WTC11 (cell line): ENCODE results near the gene CARD6. TPM values are rescaled to one million over a fixed set of nuclear protein-coding genes. Genes with fewer than 3 reads are reported as not detected.
"Not testable (repeated sequence)": the region's sequence is repeated elsewhere in the genome, so short reads cannot be mapped to it uniquely, and the experiment has no call there.

Source experiments
- ATAC-seq: fragments of 200-7000 bp; cut with Tn5 transposase; 2 replicates; pipeline ENCODE4 v1.10.0; 2021; ENCODE audit warnings: mild to moderate bottlenecking, moderate library complexity
- CTCF ChIA-PET: fragments of 300-600 bp; sonication (Branson Sonifier 250); formaldehyde crosslinking; loops from one replicate; lab custom pipeline; 2021; ENCODE audit warnings: antibody characterized with exemption; lab: Charles Lee
- POLR2A ChIA-PET: fragments of 350-600 bp; sonication (Branson Sonifier 250); formaldehyde crosslinking; loops from one replicate; lab custom pipeline; 2021; ENCODE audit warnings: antibody characterized with exemption; lab: Charles Lee
- DNase-seq: peaks from one replicate; pipeline ENCODE4 v3.0.0; 2021; ENCODE audit warnings: low spot score
- H3K27ac Mint-ChIP-seq: 2 replicates; pipeline ENCODE4 v1.8.0; 2021; ENCODE audit warnings: mixed read lengths
- H3K27me3 Mint-ChIP-seq: 2 replicates; pipeline ENCODE4 v1.8.0; 2021; ENCODE audit warnings: low read depth, mild to moderate bottlenecking, moderate library complexity, mixed read lengths
- H3K36me3 Mint-ChIP-seq: 2 replicates; pipeline ENCODE4 v1.8.0; 2021; ENCODE audit warnings: mixed read lengths
- H3K4me1 Mint-ChIP-seq: 2 replicates; pipeline ENCODE4 v1.8.0; 2022; ENCODE audit warnings: mixed read lengths
- H3K4me3 Mint-ChIP-seq: 2 replicates; pipeline ENCODE4 v1.8.0; 2021; ENCODE audit warnings: mild to moderate bottlenecking, moderate library complexity, mixed read lengths
- H3K9me3 Mint-ChIP-seq: 2 replicates; pipeline ENCODE4 v1.8.0; 2021; ENCODE audit warnings: mixed read lengths
- EMX1 ChIP-seq: fragments of 250-450 bp; sonication (Bioruptor Pico); IDR thresholded peaks from 2 replicates; pipeline ENCODE4 v1.8.0; 2021; ENCODE audit warnings: mild to moderate bottlenecking
- FOXK1 ChIP-seq: sonication (generic); formaldehyde crosslinking; IDR thresholded peaks from 2 replicates; pipeline ENCODE4 v1.8.0; 2022; ENCODE audit warnings: mild to moderate bottlenecking, moderate library complexity, missing genetic modification reagents
- GABPB1 ChIP-seq: sonication (generic); formaldehyde crosslinking; IDR thresholded peaks from 2 replicates; pipeline ENCODE4 v1.8.1; 2023; ENCODE audit warnings: mild to moderate bottlenecking, missing genetic modification reagents
- IRF2 ChIP-seq: sonication (generic); formaldehyde crosslinking; IDR thresholded peaks from 2 replicates; pipeline ENCODE4 v1.8.0; 2022; ENCODE audit warnings: low read depth, missing genetic modification reagents, borderline replicate concordance
- OVOL2 ChIP-seq: fragments of 250-450 bp; sonication (Bioruptor Pico); IDR thresholded peaks from 2 replicates; pipeline ENCODE4 v1.9.0; 2021; ENCODE audit warnings: mild to moderate bottlenecking, borderline replicate concordance
- PRRX2 ChIP-seq: fragments of 250-450 bp; sonication (Bioruptor Pico); IDR thresholded peaks from 2 replicates; pipeline ENCODE4 v1.8.0; 2021; ENCODE audit warnings: mild to moderate bottlenecking
- ZNF232 ChIP-seq: sonication (generic); formaldehyde crosslinking; IDR thresholded peaks from 2 replicates; pipeline ENCODE4 v1.8.0; 2022; ENCODE audit warnings: mild to moderate bottlenecking, missing genetic modification reagents
- ZNF396 ChIP-seq: fragments of 250-450 bp; sonication (Bioruptor Pico); IDR thresholded peaks from 2 replicates; pipeline ENCODE4 v1.8.0; 2021; ENCODE audit warnings: mild to moderate bottlenecking, moderate library complexity, borderline replicate concordance
- ZNF416 ChIP-seq: fragments of 250-450 bp; sonication (Bioruptor Pico); IDR thresholded peaks from 2 replicates; pipeline ENCODE4 v1.9.0; 2021; ENCODE audit warnings: mild to moderate bottlenecking, inconsistent platforms
- ZNF671 ChIP-seq: fragments of 250-450 bp; sonication (Bioruptor Pico); IDR thresholded peaks from 2 replicates; pipeline ENCODE4 v1.8.0; 2021; ENCODE audit warnings: mild to moderate bottlenecking
- total RNA-seq: library from RNA; stranded (reverse); gene quantifications from 3 replicates; pipeline ENCODE4 v1.2.3, GENCODE V29; 2021
- TF ChIP-seq, protein P1 (sequence below): fragments of 250-450 bp; sonication (Bioruptor Pico); IDR thresholded peaks from 2 replicates; pipeline ENCODE4 v2.1.2; 2022; ENCODE audit warnings: mild to moderate bottlenecking, moderate library complexity
- TF ChIP-seq, protein P2 (sequence below): sonication (generic); formaldehyde crosslinking; IDR thresholded peaks from 2 replicates; pipeline ENCODE4 v1.8.1; 2022; ENCODE audit warnings: mild to moderate bottlenecking, missing genetic modification reagents, moderate library complexity, borderline replicate concordance
- TF ChIP-seq, protein P3 (sequence below): sonication (generic); formaldehyde crosslinking; IDR thresholded peaks from 2 replicates; pipeline ENCODE4 v1.8.0; 2023; ENCODE audit warnings: mild to moderate bottlenecking, missing genetic modification reagents
- TF ChIP-seq, protein P4 (sequence below): sonication (generic); formaldehyde crosslinking; IDR thresholded peaks from 2 replicates; pipeline ENCODE4 v1.8.0; 2023; ENCODE audit warnings: missing genetic modification reagents
- TF ChIP-seq, protein P5 (sequence below): sonication (generic); formaldehyde crosslinking; IDR thresholded peaks from 2 replicates; pipeline ENCODE4 v1.8.1; 2023; ENCODE audit warnings: mild to moderate bottlenecking, missing genetic modification reagents, borderline replicate concordance
- TF ChIP-seq, protein P6 (sequence below): fragments of 250-450 bp; sonication (Bioruptor Pico); IDR thresholded peaks from 2 replicates; pipeline ENCODE4 v1.9.0; 2021; ENCODE audit warnings: mild to moderate bottlenecking
- TF ChIP-seq, protein P7 (sequence below): fragments of 250-450 bp; sonication (Bioruptor Pico); conservative IDR thresholded peaks from 2 replicates; pipeline ENCODE4 v1.9.0; 2021; ENCODE audit warnings: mild to moderate bottlenecking

CARD6 gene
- total RNA-seq, 1 experiment from 2014 or later, result 0.24 TPM

DNA sequence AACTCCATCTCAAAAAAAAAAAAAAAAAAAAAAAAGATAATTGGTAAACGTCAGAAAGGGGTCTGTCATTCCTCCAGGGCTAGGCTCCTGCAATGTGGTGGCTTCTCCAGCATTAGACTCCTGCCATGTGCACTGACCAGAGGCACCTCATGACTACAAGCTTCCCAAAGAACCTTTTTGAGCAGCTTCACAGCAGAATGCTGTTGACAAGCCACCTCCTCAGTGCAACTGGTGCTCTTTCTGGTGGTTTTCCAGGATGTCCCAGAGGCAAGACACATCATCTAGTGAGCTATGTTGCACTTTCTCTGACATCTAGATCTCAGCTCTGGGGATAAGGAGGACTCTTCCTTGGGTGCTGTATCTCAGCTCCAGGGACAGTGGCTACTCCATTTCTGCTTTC is 17.7 kb upstream of the CARD6 start (continued):
- TF ChIP-seq, protein P1, sequence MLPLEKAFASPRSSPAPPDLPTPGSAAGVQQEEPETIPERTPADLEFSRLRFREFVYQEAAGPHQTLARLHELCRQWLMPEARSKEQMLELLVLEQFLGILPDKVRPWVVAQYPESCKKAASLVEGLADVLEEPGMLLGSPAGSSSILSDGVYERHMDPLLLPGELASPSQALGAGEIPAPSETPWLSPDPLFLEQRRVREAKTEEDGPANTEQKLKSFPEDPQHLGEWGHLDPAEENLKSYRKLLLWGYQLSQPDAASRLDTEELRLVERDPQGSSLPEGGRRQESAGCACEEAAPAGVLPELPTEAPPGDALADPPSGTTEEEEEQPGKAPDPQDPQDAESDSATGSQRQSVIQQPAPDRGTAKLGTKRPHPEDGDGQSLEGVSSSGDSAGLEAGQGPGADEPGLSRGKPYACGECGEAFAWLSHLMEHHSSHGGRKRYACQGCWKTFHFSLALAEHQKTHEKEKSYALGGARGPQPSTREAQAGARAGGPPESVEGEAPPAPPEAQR, result no peak
- TF ChIP-seq ZNF232 (CRISPR knock-in tag), result no peak
- TF ChIP-seq, protein P2, sequence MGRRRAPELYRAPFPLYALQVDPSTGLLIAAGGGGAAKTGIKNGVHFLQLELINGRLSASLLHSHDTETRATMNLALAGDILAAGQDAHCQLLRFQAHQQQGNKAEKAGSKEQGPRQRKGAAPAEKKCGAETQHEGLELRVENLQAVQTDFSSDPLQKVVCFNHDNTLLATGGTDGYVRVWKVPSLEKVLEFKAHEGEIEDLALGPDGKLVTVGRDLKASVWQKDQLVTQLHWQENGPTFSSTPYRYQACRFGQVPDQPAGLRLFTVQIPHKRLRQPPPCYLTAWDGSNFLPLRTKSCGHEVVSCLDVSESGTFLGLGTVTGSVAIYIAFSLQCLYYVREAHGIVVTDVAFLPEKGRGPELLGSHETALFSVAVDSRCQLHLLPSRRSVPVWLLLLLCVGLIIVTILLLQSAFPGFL (CRISPR knock-in tag), result no peak
- no peak for TF ChIP-seq PRRX2 (CRISPR knock-in tag)
- no peak for TF ChIP-seq GABPB1 (CRISPR knock-in tag)
- TF ChIP-seq OVOL2 (CRISPR knock-in tag), result no peak
- TF ChIP-seq, protein P3, sequence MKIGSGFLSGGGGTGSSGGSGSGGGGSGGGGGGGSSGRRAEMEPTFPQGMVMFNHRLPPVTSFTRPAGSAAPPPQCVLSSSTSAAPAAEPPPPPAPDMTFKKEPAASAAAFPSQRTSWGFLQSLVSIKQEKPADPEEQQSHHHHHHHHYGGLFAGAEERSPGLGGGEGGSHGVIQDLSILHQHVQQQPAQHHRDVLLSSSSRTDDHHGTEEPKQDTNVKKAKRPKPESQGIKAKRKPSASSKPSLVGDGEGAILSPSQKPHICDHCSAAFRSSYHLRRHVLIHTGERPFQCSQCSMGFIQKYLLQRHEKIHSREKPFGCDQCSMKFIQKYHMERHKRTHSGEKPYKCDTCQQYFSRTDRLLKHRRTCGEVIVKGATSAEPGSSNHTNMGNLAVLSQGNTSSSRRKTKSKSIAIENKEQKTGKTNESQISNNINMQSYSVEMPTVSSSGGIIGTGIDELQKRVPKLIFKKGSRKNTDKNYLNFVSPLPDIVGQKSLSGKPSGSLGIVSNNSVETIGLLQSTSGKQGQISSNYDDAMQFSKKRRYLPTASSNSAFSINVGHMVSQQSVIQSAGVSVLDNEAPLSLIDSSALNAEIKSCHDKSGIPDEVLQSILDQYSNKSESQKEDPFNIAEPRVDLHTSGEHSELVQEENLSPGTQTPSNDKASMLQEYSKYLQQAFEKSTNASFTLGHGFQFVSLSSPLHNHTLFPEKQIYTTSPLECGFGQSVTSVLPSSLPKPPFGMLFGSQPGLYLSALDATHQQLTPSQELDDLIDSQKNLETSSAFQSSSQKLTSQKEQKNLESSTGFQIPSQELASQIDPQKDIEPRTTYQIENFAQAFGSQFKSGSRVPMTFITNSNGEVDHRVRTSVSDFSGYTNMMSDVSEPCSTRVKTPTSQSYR, result no peak
- TF ChIP-seq ZNF396 (CRISPR knock-in tag), result no peak
- TF ChIP-seq IRF2 (CRISPR knock-in tag), result no peak
- TF ChIP-seq, protein P4, sequence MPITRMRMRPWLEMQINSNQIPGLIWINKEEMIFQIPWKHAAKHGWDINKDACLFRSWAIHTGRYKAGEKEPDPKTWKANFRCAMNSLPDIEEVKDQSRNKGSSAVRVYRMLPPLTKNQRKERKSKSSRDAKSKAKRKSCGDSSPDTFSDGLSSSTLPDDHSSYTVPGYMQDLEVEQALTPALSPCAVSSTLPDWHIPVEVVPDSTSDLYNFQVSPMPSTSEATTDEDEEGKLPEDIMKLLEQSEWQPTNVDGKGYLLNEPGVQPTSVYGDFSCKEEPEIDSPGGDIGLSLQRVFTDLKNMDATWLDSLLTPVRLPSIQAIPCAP, result no peak
- no peak for TF ChIP-seq FOXK1 (CRISPR knock-in tag)
- TF ChIP-seq, protein P5, sequence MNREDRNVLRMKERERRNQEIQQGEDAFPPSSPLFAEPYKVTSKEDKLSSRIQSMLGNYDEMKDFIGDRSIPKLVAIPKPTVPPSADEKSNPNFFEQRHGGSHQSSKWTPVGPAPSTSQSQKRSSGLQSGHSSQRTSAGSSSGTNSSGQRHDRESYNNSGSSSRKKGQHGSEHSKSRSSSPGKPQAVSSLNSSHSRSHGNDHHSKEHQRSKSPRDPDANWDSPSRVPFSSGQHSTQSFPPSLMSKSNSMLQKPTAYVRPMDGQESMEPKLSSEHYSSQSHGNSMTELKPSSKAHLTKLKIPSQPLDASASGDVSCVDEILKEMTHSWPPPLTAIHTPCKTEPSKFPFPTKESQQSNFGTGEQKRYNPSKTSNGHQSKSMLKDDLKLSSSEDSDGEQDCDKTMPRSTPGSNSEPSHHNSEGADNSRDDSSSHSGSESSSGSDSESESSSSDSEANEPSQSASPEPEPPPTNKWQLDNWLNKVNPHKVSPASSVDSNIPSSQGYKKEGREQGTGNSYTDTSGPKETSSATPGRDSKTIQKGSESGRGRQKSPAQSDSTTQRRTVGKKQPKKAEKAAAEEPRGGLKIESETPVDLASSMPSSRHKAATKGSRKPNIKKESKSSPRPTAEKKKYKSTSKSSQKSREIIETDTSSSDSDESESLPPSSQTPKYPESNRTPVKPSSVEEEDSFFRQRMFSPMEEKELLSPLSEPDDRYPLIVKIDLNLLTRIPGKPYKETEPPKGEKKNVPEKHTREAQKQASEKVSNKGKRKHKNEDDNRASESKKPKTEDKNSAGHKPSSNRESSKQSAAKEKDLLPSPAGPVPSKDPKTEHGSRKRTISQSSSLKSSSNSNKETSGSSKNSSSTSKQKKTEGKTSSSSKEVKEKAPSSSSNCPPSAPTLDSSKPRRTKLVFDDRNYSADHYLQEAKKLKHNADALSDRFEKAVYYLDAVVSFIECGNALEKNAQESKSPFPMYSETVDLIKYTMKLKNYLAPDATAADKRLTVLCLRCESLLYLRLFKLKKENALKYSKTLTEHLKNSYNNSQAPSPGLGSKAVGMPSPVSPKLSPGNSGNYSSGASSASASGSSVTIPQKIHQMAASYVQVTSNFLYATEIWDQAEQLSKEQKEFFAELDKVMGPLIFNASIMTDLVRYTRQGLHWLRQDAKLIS, result no peak

DNA sequence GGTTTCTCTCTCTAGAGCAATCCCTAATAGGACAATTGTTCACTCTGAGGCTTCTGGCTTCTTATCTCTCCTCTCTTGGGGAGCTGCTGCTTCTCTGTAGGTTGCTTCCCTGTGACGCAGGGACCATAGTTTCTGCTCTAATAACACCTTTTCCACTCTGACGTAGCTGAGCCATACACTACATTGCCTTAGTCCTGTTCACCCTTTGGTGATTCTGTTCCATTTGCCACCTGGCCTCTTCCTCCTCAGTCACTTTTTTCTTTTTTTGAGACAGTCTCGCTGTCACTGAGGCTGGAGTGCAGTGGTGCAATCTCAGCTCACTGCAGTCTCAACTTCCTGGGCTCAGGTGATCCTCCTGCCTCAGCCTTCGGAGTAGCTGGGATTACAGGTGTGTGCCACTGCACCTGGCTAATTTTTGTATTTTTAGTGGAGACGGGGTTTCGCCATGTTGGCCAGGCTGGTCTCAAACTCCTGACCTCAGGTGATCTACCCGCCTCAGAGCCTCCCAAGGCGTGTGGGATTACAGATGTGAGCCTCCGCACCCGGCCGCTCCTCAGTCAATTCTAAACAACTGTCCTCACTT is 15.6 kb upstream of the CARD6 start:
- CTCF ChIA-PET, result interaction anchor here (1.1 kb wide), 1 partner anchor 27 kb away, joined by 5 read pairs; the partner anchor contains the start of gene PRKAA1
- peak; percentile 95 for TF ChIP-seq ZNF671 (CRISPR knock-in tag)
- TF ChIP-seq, protein P6, sequence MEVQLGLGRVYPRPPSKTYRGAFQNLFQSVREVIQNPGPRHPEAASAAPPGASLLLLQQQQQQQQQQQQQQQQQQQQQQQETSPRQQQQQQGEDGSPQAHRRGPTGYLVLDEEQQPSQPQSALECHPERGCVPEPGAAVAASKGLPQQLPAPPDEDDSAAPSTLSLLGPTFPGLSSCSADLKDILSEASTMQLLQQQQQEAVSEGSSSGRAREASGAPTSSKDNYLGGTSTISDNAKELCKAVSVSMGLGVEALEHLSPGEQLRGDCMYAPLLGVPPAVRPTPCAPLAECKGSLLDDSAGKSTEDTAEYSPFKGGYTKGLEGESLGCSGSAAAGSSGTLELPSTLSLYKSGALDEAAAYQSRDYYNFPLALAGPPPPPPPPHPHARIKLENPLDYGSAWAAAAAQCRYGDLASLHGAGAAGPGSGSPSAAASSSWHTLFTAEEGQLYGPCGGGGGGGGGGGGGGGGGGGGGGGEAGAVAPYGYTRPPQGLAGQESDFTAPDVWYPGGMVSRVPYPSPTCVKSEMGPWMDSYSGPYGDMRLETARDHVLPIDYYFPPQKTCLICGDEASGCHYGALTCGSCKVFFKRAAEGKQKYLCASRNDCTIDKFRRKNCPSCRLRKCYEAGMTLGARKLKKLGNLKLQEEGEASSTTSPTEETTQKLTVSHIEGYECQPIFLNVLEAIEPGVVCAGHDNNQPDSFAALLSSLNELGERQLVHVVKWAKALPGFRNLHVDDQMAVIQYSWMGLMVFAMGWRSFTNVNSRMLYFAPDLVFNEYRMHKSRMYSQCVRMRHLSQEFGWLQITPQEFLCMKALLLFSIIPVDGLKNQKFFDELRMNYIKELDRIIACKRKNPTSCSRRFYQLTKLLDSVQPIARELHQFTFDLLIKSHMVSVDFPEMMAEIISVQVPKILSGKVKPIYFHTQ (CRISPR knock-in tag), result peak; percentile 99
- TF ChIP-seq, protein P7, sequence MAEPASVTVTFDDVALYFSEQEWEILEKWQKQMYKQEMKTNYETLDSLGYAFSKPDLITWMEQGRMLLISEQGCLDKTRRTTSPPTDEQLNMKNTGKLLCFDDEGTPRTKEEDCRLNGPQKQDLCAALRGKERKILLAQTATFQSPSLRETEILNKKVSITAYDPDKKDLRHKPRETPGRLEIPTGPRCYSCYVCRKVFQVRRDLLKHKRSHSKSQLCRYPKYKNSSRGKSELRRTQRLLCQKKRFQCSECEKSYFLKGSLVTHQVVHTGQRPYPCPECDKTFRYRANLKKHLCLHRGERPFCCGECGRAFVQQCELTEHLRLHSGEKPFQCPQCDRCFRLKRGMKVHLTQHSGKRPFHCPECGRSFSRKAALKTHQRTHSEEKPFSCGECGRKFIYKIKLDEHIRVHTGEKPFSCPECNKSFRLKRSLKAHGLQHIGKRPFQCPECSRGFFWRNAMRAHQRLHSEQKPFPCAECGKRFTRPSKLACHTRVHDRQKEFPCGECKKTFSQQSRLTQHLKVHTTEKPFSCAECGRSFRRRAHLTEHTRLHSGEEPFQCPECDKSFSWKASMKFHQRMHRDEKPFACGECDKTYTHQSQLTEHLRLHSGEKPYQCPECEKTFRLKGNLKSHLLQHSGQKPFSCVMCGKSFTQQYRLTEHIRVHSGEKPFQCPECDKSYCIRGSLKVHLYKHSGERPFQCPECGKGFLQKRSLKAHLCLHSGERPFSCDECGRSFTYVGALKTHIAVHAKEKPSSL (CRISPR knock-in tag), result peak; percentile 90
- peak; percentile 89 for TF ChIP-seq ZNF416 (CRISPR knock-in tag)
- peak; percentile 98 for TF ChIP-seq EMX1

More for the DNA sequence above, 15.6 kb upstream of the CARD6 start:
- H3K27me3 Mint-ChIP-seq, DNase-seq, H3K9me3 Mint-ChIP-seq, H3K4me3 Mint-ChIP-seq: not testable (repeated sequence)
- peak; percentile 27 for ATAC-seq
- peaks cover 19% of the 10 kb centered on the region for H3K4me1 Mint-ChIP-seq
- peak overlapping the region; percentile 85 for H3K27ac Mint-ChIP-seq
- H3K36me3 Mint-ChIP-seq, result peaks cover 48% of the 10 kb centered on the region
- POLR2A ChIA-PET, result interaction anchor here (0.6 to 2.4 kb wide), 5 partner anchors 9 to 642 kb away, joined by 3 to 16 read pairs (median 3); partner anchors contain the start of genes PRKAA1 and RPL37
